HG03280 (cell line): Measurements from ENCODE around the gene COL5A1.

Source experiments
- ATAC-seq: cut with Tn5 transposase; IDR thresholded peaks from one replicate; pipeline ENCODE4 v1.9.1; 2021; ENCODE audit warnings: mild to moderate bottlenecking, moderate library complexity; ENCODE audit not compliant: unreplicated experiment

Gene COL5A1

GRCh38 chr9:134641173-134641989 lies at the start of gene COL5A1:
COL5A1 (plus strand) TSS chr9:134641803; CDS start chr9:134642188, 385 bp downstream.
- ATAC-seq, result no peak

DNA sequence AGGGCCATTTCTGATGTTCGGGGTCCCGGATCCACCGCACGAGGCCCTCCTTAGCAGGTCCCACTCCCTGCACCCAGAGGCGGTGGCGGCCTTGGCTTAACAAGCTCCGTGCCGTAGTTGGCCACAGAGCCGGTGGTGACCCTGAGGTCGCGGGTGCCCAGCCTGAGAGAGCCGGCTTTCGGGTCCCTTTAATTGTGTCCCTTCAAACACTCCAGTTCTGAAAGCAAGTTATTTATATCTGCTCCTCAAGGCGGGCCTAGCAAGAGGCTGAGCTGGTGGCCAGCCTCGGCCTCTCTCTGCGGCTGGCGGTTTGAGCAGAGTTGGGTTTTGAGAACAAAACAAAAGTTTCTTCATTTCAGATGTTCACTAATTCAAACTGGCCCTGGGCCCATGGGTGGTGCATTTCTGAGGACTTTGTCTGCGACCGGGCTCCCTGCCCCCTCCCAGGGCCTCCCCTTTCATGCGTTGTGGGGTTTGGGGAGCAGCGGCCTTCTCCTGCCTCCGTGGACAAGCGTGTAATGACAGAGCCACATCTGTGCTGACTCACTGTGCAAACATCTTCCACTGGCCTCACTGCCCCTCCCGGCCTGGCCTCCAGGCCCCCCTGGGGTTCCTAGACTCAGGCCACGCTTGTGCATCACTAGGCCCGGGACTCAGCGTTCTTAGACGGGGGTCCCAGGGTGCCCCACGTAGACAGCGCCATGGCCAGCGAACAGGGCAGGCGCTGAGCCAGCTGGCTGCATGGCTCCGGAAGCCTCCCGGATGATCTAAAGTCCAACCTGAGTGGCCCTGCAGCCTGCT lies 49.4 kb upstream of the COL5A1 start:
- ATAC-seq, result no peak

- no peak for ATAC-seq
Measured at GRCh38 chr9:134592819-134593200, 48.8 kb upstream of the COL5A1 start.

DNA sequence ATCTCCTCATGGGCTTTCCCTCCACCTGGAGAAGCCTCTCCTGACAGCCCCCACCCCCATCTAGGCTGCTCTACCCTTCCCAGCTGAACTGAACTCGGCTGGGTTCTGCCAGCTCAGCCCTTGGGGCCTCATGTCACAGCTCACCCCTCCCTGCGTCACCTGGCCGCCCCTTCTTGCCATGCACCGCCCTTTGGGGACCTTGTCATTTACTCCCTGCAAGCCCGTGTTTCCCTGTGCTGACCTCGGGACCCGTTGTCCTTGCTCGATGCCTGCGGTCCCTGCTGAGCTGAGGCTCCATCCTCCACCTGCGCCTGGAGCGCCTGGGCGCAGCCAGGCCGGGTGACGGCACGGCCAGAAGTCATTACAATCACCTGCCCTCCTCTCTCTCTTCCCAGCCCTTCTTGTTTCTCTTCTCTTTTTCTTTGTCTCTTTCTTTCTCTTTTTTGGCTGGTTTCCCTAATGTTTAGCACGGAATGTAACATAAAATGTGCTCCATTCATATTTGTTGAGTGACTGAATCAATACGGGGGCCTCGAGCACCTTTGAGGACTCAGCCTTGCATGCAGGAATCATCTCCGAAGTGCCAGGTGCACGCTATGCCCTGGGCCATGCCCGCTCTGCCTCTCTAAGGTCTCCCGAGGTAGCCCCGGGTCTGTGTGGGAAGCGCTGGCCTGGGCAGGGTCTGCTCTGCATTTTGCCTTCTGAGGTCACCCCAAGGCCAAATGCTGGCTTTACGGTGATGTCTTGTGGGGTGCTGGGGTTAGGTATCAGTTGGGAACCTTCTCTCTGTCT lies 48.1 kb upstream of the COL5A1 start:
- no peak for ATAC-seq

GRCh38 chr9:134594078-134594941 lies 47.3 kb upstream of the COL5A1 start:
- ATAC-seq, result no peak

DNA sequence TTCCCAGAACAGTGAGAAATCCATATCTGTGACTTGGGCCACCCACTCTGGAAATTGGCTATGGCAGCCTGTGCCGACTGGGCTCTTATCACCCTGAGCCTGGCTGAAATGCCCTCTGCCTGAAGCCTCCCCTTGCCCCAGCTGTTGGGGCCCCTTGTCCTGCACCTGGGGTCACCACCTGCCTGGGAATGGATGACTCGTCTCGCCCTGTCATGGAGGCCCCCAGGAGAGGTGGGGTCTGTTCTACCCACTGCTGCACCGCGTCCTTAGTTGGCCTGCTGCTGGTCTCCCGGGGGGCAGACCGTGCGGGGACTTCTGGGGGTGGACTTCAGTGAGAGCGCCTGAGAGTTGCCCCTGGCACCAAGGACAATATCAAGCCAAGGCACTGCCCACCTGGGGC lies 46.6 kb upstream of the COL5A1 start:
- ATAC-seq, result no peak

DNA sequence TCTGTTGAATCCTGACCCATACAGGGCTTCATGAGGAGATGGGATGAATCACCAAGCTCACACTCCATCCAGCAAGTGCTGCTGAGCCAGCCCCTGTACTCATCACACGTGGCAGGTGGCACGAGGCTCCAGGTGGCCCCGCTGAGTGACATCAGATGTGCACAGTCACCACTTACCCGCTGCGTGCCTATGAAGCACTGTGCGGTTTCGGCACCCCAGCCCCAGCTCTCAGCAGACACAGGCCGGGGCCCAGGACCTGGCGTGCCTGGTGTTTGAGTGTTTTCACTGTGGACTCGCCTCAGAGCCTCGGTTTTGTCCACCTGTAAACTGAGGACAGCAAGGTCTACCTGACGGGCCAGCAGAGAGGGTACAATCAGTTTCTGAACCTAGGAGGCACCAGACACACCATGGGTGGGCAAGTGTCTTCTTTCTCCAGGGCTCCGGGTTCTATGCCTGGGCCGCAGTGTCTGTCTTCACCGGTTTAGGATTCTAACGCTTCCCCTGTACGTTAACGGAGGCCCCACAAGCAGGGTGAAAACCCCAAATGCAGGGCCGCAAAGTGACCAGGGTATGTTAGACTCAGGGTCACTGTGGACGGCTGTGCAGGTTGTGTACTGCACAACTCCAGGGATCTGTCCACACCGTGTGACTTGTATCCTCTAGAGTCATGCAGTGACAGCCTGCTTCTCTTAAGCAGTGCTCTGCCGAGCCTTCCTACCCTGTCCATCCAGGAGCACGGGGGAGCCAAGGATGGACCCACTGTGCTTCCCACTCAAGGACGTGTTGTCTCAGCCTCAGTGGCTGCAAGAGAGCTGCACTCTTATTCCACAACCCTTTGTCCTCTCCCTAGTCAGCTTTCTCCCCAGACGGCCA lies 44.3 kb upstream of the COL5A1 start:
- ATAC-seq, result no peak

DNA sequence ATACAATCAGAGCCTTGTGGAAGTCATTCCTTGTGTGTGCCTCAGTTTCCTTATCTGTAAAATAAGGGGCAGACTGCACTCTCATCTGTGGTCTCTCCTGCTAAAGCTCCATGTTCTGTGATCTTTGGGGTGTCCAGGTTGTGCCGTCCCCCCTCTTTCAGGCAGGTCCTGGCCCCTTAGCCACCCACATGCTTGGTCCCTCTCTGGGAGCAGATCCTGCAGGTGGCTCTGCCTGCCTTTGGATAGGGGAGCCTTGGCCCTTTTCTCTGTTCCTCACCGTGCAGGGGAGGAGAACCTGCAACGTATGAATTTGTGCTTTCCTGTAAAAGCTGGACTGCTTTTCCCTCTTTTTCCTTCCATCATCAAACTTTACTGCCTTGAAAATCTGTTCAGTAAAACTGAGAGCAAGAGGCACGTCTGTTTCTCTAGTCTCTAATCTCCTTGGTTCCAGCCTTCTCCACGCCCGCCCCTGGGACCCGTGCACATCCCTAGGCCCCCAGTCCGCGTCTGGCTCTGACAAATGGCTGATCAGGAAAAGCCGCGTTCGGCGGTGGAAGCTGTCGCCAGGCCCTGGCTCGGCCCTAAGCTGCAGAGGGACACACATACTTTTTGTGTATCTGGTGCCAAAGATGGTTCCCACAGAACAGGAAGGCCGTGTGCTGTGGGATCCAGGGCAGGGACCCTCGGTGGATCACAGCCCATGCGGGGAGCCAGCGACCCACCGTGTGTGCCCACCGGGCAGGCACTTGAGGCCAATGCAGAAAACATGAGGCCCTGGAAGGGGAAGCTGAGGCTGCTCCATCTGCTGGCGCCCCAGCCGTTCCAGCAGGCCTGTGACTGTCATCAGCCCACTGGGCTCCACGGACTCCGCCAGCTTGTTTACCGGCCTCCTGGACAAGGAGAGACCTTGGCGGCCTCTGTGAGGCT lies 43.4 kb upstream of the COL5A1 start:
- ATAC-seq, result no peak

DNA sequence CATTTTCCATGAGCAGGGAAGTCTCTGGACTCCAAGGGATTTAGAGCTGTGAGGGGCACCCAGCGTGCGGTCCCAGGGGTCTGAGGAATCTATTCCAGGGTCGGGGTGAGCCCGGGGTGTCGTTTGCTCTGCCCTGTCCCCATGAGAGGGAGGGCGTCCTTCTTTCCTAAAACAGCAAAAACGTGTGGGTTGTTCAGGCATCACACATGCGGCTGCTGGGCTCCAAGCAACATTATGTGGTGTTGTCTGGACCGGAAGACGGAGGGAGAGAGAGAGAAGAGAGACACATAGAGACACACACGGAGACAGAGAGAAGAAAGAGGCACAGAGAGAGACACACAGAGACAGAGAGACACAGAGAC lies 42.7 kb upstream of the COL5A1 start:
- ATAC-seq, result no peak

GRCh38 chr9:134600371-134600770 lies 41.2 kb upstream of the COL5A1 start:
- no peak for ATAC-seq

GRCh38 chr9:134600836-134601638 lies 40.6 kb upstream of the COL5A1 start:
- ATAC-seq, result no peak

- no peak for ATAC-seq
Measured at GRCh38 chr9:134601764-134602163, 39.8 kb upstream of the COL5A1 start.

- no peak for ATAC-seq
Measured at GRCh38 chr9:134602547-134603362, 38.8 kb upstream of the COL5A1 start.

DNA sequence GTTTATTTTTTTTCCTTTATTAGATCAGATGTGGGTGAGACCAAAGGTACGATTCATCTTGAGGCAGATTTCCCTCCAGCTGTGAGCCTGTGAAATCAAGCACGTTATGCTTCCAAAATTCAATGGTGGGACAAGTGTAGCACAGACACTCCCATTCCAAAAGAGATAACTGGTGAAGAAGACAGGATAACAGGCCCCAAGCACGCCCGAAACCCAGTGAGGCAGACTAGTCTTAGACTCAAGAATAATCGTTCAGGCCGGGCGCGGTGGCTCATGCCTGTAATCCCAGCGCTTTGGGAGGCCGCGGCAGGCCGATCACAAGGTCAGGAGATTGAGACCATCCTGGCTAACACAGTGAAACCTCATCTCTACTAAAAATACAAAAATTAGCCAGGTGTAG lies 36.8 kb upstream of the COL5A1 start:
- ATAC-seq, result no peak

DNA sequence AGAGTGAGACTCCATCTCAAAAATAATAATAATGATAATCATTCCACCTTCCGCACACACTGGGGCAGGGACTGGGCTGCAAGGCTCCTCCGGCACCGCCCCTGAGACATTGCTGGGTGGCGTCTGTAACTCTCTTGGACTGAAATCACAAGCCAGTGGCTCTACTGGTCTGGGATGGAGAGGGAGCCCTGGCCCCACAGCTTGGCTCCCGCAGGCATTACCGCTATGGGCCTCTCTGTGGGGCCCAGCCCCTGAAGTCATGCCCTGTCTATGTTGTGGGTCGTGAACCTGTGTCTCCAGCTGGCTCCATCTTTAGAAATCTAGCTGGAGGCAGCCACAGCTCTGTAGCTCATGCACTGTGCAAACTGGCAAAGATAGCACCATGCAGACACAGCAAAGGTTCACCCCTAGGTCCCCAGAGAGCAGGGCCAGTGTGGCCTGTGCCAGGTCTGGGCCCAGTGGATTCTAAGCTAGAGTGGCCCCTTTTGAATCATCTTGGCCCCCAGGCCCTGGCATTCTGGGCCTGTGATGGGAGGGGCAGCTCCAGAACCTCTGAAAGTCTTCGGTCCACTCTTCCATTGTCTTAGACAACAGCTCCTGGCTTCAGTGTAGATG lies 36.1 kb upstream of the COL5A1 start:
- no peak for ATAC-seq

DNA sequence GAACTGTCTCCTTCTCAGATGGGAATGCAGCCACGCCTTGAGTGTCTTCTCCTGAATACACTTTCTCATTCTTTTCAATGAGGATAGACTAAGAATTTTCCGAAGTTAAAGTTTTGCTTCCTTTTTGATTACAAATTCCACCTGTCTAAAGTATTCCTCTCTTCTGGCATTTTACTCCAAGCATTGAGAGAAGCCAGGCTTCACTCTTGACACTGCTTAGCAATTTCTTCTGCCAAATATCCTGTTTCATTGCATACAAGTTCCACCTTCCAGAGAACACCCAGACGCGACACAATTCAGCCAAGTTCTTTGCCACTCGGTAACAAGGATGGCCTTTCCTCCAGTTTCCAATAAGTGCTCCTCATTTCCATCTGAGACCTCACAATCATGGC lies 35.6 kb upstream of the COL5A1 start:
- no peak for ATAC-seq
